Esophagus muscularis mucosa (tissue), 4 donors: Measurements from ENCODE around the gene C1orf21.

ENCODE experiments used
- CTCF ChIP-seq, 3 experiments: fragments of 200-600 bp in 2 of 3; fragments of 450-650 bp in 1 of 3; sonication (generic) in 2 of 3; IDR thresholded peaks; one replicate each; pipeline ENCODE4 v1.5.1; 2017 to 2019; ENCODE audit warnings: antibody characterized with exemption in 3 of 3, mild to moderate bottlenecking in 2 of 3, moderate library complexity in 1 of 3
- EP300 ChIP-seq: sonication (generic); formaldehyde crosslinking; IDR thresholded peaks from one replicate; pipeline ENCODE4 v1.6.1; 2017; ENCODE audit warnings: antibody characterized with exemption
- POLR2AphosphoS5 ChIP-seq, 2 donors: sonication (generic); formaldehyde crosslinking; IDR thresholded peaks; one replicate each; pipeline ENCODE4 v1.6.1; 2017; ENCODE audit warnings: antibody characterized with exemption in 2 of 2

- TF ChIP-seq POLR2AphosphoS5 (IDR thresholded peaks at IDR 0.05) = no peak
- no peak for TF ChIP-seq CTCF (IDR thresholded peaks at IDR 0.05)
- TF ChIP-seq EP300 = no peak
These were observed 133.5 kb downstream of the C1orf21 start for GRCh38 chr1:184520336-184520735.
